HT1080 (cell line): ENCODE data around the gene ABCA7. TPM values are rescaled to one million over a fixed set of nuclear protein-coding genes. Genes with fewer than 3 reads are reported as not detected.
"Not testable (repeated sequence)": the region's sequence is repeated elsewhere in the genome, so short reads cannot be mapped to it uniquely, and the experiment has no call there.

Source experiments
- DNase-seq: peaks from one replicate; pipeline ENCODE4 v3.0.0-alpha.2; 2015; ENCODE audit warnings: low read depth
- total RNA-seq: library from RNA; depleted of rRNA; stranded (reverse); fragments of >200 nt; shearing (Covaris generic); gene quantifications from 2 replicates; pipeline ENCODE4 v1.2.3, GENCODE V29; 2014

ABCA7 gene
- total RNA-seq, 1 experiment from 2014 or later, result 3.0 TPM

GRCh38 chr19:1104311-1105007, 64.6 kb downstream of the ABCA7 start:
- peak; percentile 42 for DNase-seq

- no peak for DNase-seq
Measured at GRCh38 chr19:1105008-1105872, 65.3 kb downstream of the ABCA7 start.

GRCh38 chr19:1105873-1106840, 66.2 kb downstream of the ABCA7 start:
- DNase-seq, result no peak

- DNase-seq, result no peak
Measured at GRCh38 chr19:1106841-1107660, 67.1 kb downstream of the ABCA7 start.

- no peak for DNase-seq
Measured at GRCh38 chr19:1107661-1108261, 67.9 kb downstream of the ABCA7 start.

- no peak for DNase-seq
Measured at GRCh38 chr19:1108291-1109031, 68.6 kb downstream of the ABCA7 start.

- no peak for DNase-seq
Measured at GRCh38 chr19:1109032-1109551, 69.2 kb downstream of the ABCA7 start.

GRCh38 chr19:1109697-1110671, 70.1 kb downstream of the ABCA7 start:
- DNase-seq, result no peak

- DNase-seq, result no peak
Measured at GRCh38 chr19:1110809-1111640, 71.1 kb downstream of the ABCA7 start.

- DNase-seq, result no peak
Measured at GRCh38 chr19:1111641-1112267, 71.8 kb downstream of the ABCA7 start.

- DNase-seq, result no peak
Measured at GRCh38 chr19:1112268-1113029, 72.5 kb downstream of the ABCA7 start.

- peak; percentile 55 for DNase-seq
Measured at GRCh38 chr19:1113030-1113985, 73.4 kb downstream of the ABCA7 start.

GRCh38 chr19:1113986-1114483, 74.1 kb downstream of the ABCA7 start:
- no peak for DNase-seq

GRCh38 chr19:1114728-1115127, 74.8 kb downstream of the ABCA7 start:
- not testable (repeated sequence) for DNase-seq
